Progenitor cell of endocrine pancreas (in vitro differentiated cells): Measurements from ENCODE around the gene STK4. TPM values are rescaled to one million over a fixed set of nuclear protein-coding genes. Genes with fewer than 3 reads are reported as not detected.

Experiments used
- DNase-seq: peaks from one replicate; pipeline ENCODE4 v3.0.0; 2021; ENCODE audit warnings: low spot score; ENCODE audit not compliant: unreplicated experiment
- H3K27ac Mint-ChIP-seq: 2 replicates; pipeline ENCODE4 v1.8.0; 2021; ENCODE audit warnings: mild to moderate bottlenecking, moderate library complexity, mixed read lengths
- H3K27me3 Mint-ChIP-seq: 2 replicates; pipeline ENCODE4 v1.8.0; 2021; ENCODE audit warnings: mixed read lengths
- H3K36me3 Mint-ChIP-seq: 2 replicates; pipeline ENCODE4 v1.8.0; 2022; ENCODE audit warnings: mixed read lengths; ENCODE audit not compliant: insufficient read depth
- H3K4me1 Mint-ChIP-seq: 2 replicates; pipeline ENCODE4 v1.8.0; 2021; ENCODE audit warnings: low read depth, mixed read lengths
- H3K4me3 Mint-ChIP-seq: 2 replicates; pipeline ENCODE4 v1.8.0; 2021; ENCODE audit warnings: low read depth, mild to moderate bottlenecking, moderate library complexity, mixed read lengths
- H3K9me3 Mint-ChIP-seq: 2 replicates; pipeline ENCODE4 v1.8.0; 2021; ENCODE audit warnings: low read depth, mixed read lengths
- total RNA-seq: library from RNA; stranded (reverse); gene quantifications from 2 replicates; pipeline ENCODE4 v1.2.1, GENCODE V29; 2021
- TF ChIP-seq, protein P1 (sequence below): fragments of 200-600 bp; sonication (generic); IDR thresholded peaks from one replicate; pipeline ENCODE4 v1.5.0; 2021; ENCODE audit warnings: antibody characterized with exemption, mild to moderate bottlenecking; ENCODE audit not compliant: unreplicated experiment

Gene STK4
- total RNA-seq, 1 donor from 2014 or later: 36.3 TPM

DNA sequence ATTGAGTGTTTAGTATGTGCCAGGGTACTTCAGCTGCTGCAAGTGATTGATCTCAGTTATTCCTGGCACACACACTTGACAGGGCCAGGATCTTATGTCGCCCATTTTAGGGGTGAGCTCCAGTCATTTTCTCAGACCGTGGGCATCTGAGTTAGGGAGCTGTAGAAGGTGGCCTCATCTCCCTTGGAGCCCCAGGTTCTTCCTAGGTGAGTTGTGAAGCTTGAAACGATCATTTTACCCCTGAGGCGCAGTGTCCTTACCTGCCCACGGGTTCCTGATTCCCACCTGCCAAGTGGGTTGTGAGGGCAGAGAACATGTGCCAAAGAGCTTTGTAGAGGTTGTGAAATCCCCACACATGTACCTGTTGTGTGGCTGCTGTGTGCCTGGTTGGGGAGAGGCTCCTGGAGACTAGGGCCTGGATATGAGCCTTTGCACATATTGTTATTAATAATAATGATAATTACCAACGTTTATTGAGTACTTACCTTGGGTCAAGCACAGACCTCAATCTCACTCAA, 135.1 kb downstream of the STK4 start:
- Mint-ChIP-seq H3K36me3 (no peaks in the 10 kb centered on the region), H3K4me3 (peak overlapping the region; percentile 64), H3K4me1 (peaks cover 4% of the 10 kb centered on the region), H3K27ac (peak overlapping the region; percentile 6), H3K27me3 (peaks cover 43% of the 10 kb centered on the region), H3K9me3 (no peaks in the 10 kb centered on the region)
- TF ChIP-seq, protein P1, sequence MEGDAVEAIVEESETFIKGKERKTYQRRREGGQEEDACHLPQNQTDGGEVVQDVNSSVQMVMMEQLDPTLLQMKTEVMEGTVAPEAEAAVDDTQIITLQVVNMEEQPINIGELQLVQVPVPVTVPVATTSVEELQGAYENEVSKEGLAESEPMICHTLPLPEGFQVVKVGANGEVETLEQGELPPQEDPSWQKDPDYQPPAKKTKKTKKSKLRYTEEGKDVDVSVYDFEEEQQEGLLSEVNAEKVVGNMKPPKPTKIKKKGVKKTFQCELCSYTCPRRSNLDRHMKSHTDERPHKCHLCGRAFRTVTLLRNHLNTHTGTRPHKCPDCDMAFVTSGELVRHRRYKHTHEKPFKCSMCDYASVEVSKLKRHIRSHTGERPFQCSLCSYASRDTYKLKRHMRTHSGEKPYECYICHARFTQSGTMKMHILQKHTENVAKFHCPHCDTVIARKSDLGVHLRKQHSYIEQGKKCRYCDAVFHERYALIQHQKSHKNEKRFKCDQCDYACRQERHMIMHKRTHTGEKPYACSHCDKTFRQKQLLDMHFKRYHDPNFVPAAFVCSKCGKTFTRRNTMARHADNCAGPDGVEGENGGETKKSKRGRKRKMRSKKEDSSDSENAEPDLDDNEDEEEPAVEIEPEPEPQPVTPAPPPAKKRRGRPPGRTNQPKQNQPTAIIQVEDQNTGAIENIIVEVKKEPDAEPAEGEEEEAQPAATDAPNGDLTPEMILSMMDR: no peak
- DNase-seq: no peak

DNA sequence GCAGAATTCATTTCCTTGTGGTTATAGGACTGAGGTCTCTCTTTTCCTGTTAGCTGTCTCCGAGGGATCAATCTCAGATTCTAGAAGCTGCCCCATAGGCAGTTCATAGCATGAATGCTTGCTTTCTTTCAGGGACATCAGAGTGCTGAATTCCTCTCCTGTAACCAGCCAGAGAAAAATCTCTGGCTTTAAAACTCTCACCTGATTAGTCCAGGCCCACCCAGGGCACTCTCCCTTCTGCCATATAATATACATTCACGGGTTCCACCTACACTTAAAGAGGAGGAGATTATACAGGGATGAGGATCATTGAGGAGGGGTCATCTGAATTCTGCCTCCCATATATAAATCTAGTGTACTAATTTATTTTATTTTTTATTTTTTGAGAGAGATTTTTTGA, 136.8 kb downstream of the STK4 start:
- DNase-seq: no peak
- Mint-ChIP-seq H3K27ac (no peak overlapping the region), H3K4me1 (peaks cover 4% of the 10 kb centered on the region), H3K27me3 (peaks cover 39% of the 10 kb centered on the region), H3K4me3 (no peak overlapping the region), H3K36me3 (no peaks in the 10 kb centered on the region), H3K9me3 (no peaks in the 10 kb centered on the region)
- TF ChIP-seq, protein P1: no peak

DNA sequence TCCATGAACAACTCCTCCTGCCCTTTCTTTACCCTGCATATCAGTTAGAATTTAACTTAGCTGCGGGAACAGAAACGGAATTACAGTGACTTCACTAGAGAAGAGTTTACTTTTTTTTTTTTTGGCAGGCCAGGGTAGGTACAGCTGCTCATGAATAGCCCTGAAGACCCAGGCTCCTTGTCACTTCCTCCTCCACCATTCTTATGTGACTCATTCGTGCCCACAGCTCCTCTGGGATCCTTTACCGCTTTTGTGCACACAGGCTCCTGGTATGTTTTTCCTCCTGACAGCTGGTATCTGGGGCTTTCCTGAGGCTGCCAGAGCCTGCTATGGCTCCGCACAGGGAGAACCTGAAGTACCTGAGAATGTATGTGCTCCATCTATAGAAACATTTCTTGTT, 138.5 kb downstream of the STK4 start:
- no peaks in the 10 kb centered on the region for H3K36me3 Mint-ChIP-seq
- H3K4me1 Mint-ChIP-seq: peaks cover 4% of the 10 kb centered on the region
- H3K4me3 Mint-ChIP-seq: no peak overlapping the region
- H3K9me3 Mint-ChIP-seq: no peaks in the 10 kb centered on the region
- TF ChIP-seq, protein P1: no peak
- H3K27ac Mint-ChIP-seq: no peak overlapping the region
- peaks cover 30% of the 10 kb centered on the region for H3K27me3 Mint-ChIP-seq
- DNase-seq: no peak

DNA sequence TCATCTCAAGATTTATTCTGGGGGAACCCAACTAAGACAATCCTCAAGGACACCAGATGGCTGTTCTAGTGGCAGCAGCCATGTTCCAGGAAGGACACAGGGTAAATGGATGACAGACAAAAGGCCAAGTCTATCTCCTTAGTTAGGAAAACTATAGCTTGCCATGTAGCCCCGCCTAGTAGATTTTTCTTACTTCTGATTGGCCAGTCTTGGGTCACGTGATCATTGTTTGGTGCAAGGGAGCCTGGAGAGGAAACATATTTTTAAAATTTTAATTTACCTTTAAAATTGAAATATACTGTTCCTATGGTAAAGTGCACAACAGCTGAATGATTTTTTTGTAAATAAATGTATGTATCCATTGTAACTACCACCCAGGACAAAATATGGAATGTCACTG, 139.0 kb downstream of the STK4 start:
- Mint-ChIP-seq H3K27ac (no peak overlapping the region), H3K4me3 (no peak overlapping the region), H3K9me3 (no peaks in the 10 kb centered on the region), H3K27me3 (peaks cover 24% of the 10 kb centered on the region), H3K36me3 (no peaks in the 10 kb centered on the region), H3K4me1 (peaks cover 4% of the 10 kb centered on the region)
- no peak for DNase-seq
- TF ChIP-seq, protein P1: no peak

DNA sequence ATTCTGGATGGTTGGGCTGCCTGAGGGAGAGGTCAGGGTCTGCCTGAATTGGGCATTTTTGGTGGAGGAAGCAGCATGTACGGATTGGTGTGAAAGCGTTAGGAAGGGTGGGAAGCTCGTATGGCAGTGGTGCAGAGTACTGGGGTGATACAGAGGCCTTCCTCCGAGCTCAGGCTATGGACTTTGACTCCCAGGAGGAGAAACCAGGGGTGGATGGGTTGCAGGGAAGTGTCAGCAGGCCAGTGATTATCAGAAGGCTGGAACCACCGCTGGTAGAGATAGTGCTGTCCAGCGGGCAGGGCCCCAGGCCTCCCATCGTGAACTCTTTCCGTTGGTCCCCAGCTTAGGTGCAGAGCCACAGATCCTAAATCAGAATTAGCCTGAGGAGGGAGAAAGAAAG, 143.3 kb downstream of the STK4 start:
- no peaks in the 10 kb centered on the region for H3K36me3 Mint-ChIP-seq
- no peak for DNase-seq
- peaks cover 16% of the 10 kb centered on the region for H3K27me3 Mint-ChIP-seq
- H3K4me1 Mint-ChIP-seq: no peaks in the 10 kb centered on the region
- TF ChIP-seq, protein P1: no peak
- no peaks in the 10 kb centered on the region for H3K9me3 Mint-ChIP-seq
- H3K27ac Mint-ChIP-seq: no peak overlapping the region
- H3K4me3 Mint-ChIP-seq: no peak overlapping the region
